HUDEP-2 (cell line): ENCODE results near the gene TP53BP2.
A peak's percentile ranks its signal among the peaks of the same experiment; 100 is the strongest.

Experiments used
- DNase-seq, 76 experiments: peaks; one replicate each; lab custom pipeline; 2025; ENCODE audit not compliant: unreplicated experiment in 76 of 76; lab: John Stamatoyannopoulos, UW

Gene TP53BP2

GRCh38 chr1:223771814-223772770, 73.7 kb downstream of the TP53BP2 start:
- DNase-seq, result peak in 74 of 76 experiments; percentile 18 to 94 (median 83)

GRCh38 chr1:223771469-223771813, 74.3 kb downstream of the TP53BP2 start:
- DNase-seq, result no peak

GRCh38 chr1:223770621-223771315, 75.0 kb downstream of the TP53BP2 start:
- DNase-seq, result no peak

GRCh38 chr1:223765719-223766340, 79.9 kb downstream of the TP53BP2 start:
- DNase-seq, result no peak

- DNase-seq, result no peak
These were observed 80.6 kb downstream of the TP53BP2 start for GRCh38 chr1:223765036-223765718.

- DNase-seq, result no peak
These were observed 81.9 kb downstream of the TP53BP2 start for GRCh38 chr1:223763881-223764280.

GRCh38 chr1:223763251-223763650, 82.5 kb downstream of the TP53BP2 start:
- no peak for DNase-seq

GRCh38 chr1:223761411-223761810, 84.3 kb downstream of the TP53BP2 start:
- DNase-seq, result no peak

GRCh38 chr1:223760833-223761232, 84.9 kb downstream of the TP53BP2 start:
- no peak for DNase-seq

GRCh38 chr1:223759273-223759672, 86.5 kb downstream of the TP53BP2 start:
- DNase-seq, result peak in 4 of 76 experiments; percentile 8 to 18 (median 14)

GRCh38 chr1:223758734-223759133, 87.0 kb downstream of the TP53BP2 start:
- no peak for DNase-seq

- DNase-seq, result no peak
These were observed 88.7 kb downstream of the TP53BP2 start for GRCh38 chr1:223756806-223757700.

- peak in 1 of 76 experiments; percentile 8 for DNase-seq
These were observed 89.6 kb downstream of the TP53BP2 start for GRCh38 chr1:223755992-223756775.

GRCh38 chr1:223755432-223755792, 90.3 kb downstream of the TP53BP2 start:
- DNase-seq, result no peak

- no peak for DNase-seq
These were observed 90.9 kb downstream of the TP53BP2 start for GRCh38 chr1:223754681-223755431.

GRCh38 chr1:223752721-223753515, 92.8 kb downstream of the TP53BP2 start:
- DNase-seq, result no peak

- no peak for DNase-seq
These were observed 94.1 kb downstream of the TP53BP2 start for GRCh38 chr1:223751696-223752095.
